Smooth muscle cell (in vitro differentiated cells): ENCODE results near the gene CNTN6. TPM values are rescaled to one million over a fixed set of nuclear protein-coding genes. Genes with fewer than 3 reads are reported as not detected.

Experiments used
- DNase-seq: peaks from one replicate; lab custom pipeline; 2025; ENCODE audit not compliant: unreplicated experiment; lab: John Stamatoyannopoulos, UW
- H2AFZ ChIP-seq: fragments of 200-600 bp; sonication (generic); 2 replicates; pipeline ENCODE4 v1.6.0; 2016; ENCODE audit warnings: antibody characterized with exemption, low read depth, mild to moderate bottlenecking
- H3F3A ChIP-seq: fragments of 200-600 bp; sonication (generic); 2 replicates; pipeline ENCODE4 v1.6.0; 2017; ENCODE audit warnings: antibody characterized with exemption, low read depth
- H3K27ac ChIP-seq: fragments of 200-600 bp; sonication (generic); 2 replicates; pipeline ENCODE4 v1.5.1; 2016; ENCODE audit warnings: low read depth, mild to moderate bottlenecking
- H3K27me3 ChIP-seq: fragments of 200-600 bp; sonication (generic); 2 replicates; pipeline ENCODE4 v1.6.1; 2016; ENCODE audit warnings: low read depth, mild to moderate bottlenecking
- H3K36me3 ChIP-seq: fragments of 200-600 bp; sonication (generic); 2 replicates; pipeline ENCODE4 v1.5.1; 2016; ENCODE audit warnings: low read depth
- H3K4me1 ChIP-seq: fragments of 200-600 bp; sonication (generic); 2 replicates; pipeline ENCODE4 v1.5.1; 2016; ENCODE audit warnings: low read depth
- H3K4me2 ChIP-seq: fragments of 200-600 bp; sonication (generic); 2 replicates; pipeline ENCODE4 v1.6.0; 2016; ENCODE audit warnings: mild to moderate bottlenecking
- H3K4me3 ChIP-seq: fragments of 200-600 bp; sonication (generic); 2 replicates; pipeline ENCODE4 v1.5.1; 2016; ENCODE audit warnings: mild to moderate bottlenecking
- H3K79me2 ChIP-seq: fragments of 200-600 bp; sonication (generic); 2 replicates; pipeline ENCODE4 v1.6.0; 2016; ENCODE audit warnings: low read depth, mild to moderate bottlenecking
- H3K9ac ChIP-seq: fragments of 200-600 bp; sonication (generic); 2 replicates; pipeline ENCODE4 v1.6.0; 2016; ENCODE audit warnings: low read depth
- H3K9me3 ChIP-seq: fragments of 200-600 bp; sonication (generic); replicated peaks from 2 replicates; pipeline ENCODE4 v1.5.1; 2016; ENCODE audit warnings: low read depth
- H4K20me1 ChIP-seq: fragments of 200-600 bp; sonication (generic); 2 replicates; pipeline ENCODE4 v1.6.0; 2016; ENCODE audit warnings: low read depth
- WGBS: methylation state at CpG from one replicate; pipeline ENCODE4 v1.1.7; 2016; ENCODE audit warnings: low lambda C conversion rate; 5-methylcytosine and 5-hydroxymethylcytosine counted together
- polyA plus RNA-seq: library from polyadenylated mRNA; unstranded; fragments of >200 nt; fragmentation: Nextera tagmentation; extraction: Ambion mirVana; gene quantifications from 2 replicates; pipeline ENCODE4 v1.2.1, GENCODE V29; 2016
- total RNA-seq: library from RNA; depleted of rRNA; stranded (reverse); fragments of >200 nt; gene quantifications from 2 replicates; pipeline ENCODE4 v1.2.3, GENCODE V29; 2014
- TF ChIP-seq, protein P1 (sequence below): fragments of 200-600 bp; sonication (generic); IDR thresholded peaks from 2 replicates; pipeline ENCODE4 v1.5.1; 2017; ENCODE audit warnings: borderline replicate concordance, mild to moderate bottlenecking, antibody characterized with exemption; ENCODE audit not compliant: insufficient read depth, poor library complexity, severe bottlenecking

Gene CNTN6
- total and polyA plus RNA-seq, 2 experiments from 2014 or later = 8.1 to 11.1 TPM

DNA sequence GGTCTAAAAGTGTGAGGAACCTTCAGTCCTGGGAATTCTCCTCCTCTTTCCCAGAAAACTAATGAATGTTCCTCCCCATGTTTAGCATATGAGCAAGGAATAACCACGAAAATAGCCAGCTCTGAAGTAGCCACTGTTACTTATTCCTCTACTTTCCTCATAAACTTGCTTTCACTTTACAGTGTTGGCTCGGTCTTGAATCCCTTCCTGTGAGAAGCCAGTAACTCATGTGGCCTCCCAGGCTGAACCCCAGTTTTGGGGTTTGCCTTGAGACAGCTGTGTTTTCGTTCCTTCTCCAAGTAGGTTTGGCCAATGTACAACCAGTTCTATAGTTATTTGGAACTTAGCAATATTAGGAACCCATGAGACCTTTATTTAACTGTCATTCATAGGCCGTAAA lies 195.0 kb downstream of the CNTN6 start:
- WGBS = 95% methylated on average over 4 of the region's 4 CpGs
- Histone ChIP-seq H3F3A (no peaks in the 10 kb centered on the region), H3K27me3 (no peaks in the 10 kb centered on the region), H3K9ac (no peak overlapping the region), H3K27ac (no peak overlapping the region), H3K4me1 (peaks cover 5% of the 10 kb centered on the region), H3K4me2 (no peak overlapping the region), H3K4me3 (no peak overlapping the region), H3K9me3 (no peaks in the 10 kb centered on the region), H4K20me1 (no peaks in the 10 kb centered on the region), H3K79me2 (no peaks in the 10 kb centered on the region), H2AFZ (no peak overlapping the region), H3K36me3 (no peaks in the 10 kb centered on the region)
- TF ChIP-seq, protein P1, sequence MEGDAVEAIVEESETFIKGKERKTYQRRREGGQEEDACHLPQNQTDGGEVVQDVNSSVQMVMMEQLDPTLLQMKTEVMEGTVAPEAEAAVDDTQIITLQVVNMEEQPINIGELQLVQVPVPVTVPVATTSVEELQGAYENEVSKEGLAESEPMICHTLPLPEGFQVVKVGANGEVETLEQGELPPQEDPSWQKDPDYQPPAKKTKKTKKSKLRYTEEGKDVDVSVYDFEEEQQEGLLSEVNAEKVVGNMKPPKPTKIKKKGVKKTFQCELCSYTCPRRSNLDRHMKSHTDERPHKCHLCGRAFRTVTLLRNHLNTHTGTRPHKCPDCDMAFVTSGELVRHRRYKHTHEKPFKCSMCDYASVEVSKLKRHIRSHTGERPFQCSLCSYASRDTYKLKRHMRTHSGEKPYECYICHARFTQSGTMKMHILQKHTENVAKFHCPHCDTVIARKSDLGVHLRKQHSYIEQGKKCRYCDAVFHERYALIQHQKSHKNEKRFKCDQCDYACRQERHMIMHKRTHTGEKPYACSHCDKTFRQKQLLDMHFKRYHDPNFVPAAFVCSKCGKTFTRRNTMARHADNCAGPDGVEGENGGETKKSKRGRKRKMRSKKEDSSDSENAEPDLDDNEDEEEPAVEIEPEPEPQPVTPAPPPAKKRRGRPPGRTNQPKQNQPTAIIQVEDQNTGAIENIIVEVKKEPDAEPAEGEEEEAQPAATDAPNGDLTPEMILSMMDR = no peak
- no peak for DNase-seq

DNA sequence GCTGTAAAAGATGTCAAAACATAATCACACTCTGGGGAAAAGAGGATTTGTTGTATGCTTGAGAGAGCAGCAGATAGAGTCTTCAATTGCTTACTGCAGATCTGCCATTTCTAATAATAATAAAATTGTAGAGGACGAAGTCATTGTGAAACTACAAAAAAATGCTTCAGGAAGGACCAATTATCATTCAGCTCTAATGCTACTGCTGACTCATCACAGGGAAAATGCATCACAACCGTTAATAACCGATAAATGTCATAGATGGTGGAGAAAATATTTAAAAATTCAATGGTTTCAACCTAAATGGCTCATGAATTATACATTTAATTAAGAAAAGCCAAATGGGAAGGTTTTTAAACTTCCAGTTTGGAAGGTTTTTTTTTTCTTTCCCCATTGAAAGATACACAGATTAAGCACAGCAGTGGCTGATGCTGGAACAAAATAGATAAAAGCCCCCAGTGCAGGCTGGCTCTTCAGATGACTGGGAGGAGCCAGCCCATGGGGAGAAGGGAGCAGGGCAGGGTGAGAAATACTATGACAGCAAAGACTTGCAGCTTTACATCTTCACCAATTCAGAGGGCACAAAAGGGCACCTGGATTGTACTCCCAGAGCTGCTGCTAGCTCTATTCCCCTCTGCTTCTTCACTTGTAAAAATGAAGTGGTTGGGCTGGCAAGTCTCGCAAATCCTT lies 196.1 kb downstream of the CNTN6 start:
- Histone ChIP-seq H3K9me3 (no peaks in the 10 kb centered on the region), H3K79me2 (no peaks in the 10 kb centered on the region), H3K4me2 (no peak overlapping the region), H4K20me1 (no peaks in the 10 kb centered on the region), H3K4me3 (no peak overlapping the region), H2AFZ (no peak overlapping the region), H3F3A (no peaks in the 10 kb centered on the region), H3K27ac (no peak overlapping the region), H3K4me1 (peaks cover 5% of the 10 kb centered on the region), H3K36me3 (no peaks in the 10 kb centered on the region), H3K9ac (no peak overlapping the region), H3K27me3 (no peaks in the 10 kb centered on the region)
- 77% methylated on average over 4 of the region's 4 CpGs for WGBS
- DNase-seq = no peak
- TF ChIP-seq, protein P1 = no peak

DNA sequence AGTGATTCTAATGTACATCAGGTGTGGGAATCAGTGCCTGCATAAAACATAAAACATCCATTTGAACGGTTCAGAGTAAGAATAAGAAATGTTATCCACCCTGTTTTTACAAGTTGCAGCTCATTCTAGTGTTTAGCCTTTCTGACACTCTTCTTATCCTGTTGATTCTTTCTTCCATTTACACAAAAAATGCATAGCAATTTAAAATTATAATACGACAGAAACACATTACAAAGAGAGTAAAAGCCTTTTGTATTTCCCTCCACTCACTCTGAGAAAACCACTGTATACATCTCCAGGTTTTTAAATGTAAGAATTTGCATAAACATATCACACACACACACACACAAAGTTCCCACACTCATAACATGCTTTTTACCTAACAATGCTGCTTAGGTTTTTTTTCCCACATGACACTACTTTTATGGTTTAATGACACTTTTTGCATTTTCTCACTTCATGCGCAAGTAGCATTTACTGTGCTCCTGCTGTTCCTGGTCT lies 199.8 kb downstream of the CNTN6 start:
- no peak for DNase-seq
- Histone ChIP-seq H3K27ac (no peak overlapping the region), H3K79me2 (no peaks in the 10 kb centered on the region), H3K4me2 (no peak overlapping the region), H2AFZ (no peak overlapping the region), H3K9ac (no peak overlapping the region), H3K4me1 (peaks cover 5% of the 10 kb centered on the region), H3K36me3 (no peaks in the 10 kb centered on the region), H3K27me3 (no peaks in the 10 kb centered on the region), H3K9me3 (no peaks in the 10 kb centered on the region), H4K20me1 (no peaks in the 10 kb centered on the region), H3K4me3 (no peak overlapping the region), H3F3A (no peaks in the 10 kb centered on the region)
- TF ChIP-seq, protein P1 = no peak
- 53% methylated on average over 3 of the region's 3 CpGs for WGBS

DNA sequence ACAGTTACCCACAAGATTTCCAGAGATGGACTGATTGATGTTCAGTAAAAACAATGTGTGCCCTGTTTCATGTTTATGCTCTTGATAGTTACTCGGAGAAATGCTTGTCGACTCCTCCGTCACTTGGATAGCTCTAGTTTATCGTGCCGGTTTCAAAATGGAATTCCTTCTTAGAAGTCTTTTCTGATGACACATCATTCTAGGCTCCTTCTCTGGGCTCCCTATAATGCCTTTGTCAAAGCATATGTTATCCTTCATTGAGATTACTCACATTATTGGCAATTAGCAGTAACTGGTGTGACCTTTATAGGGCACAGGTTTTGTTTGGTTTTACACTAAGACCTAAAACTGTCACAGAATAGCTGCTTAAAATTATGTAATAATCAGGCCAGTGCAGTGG lies 201.8 kb downstream of the CNTN6 start:
- Histone ChIP-seq H3K36me3 (no peaks in the 10 kb centered on the region), H3K27me3 (no peaks in the 10 kb centered on the region), H3K4me1 (no peaks in the 10 kb centered on the region), H3K9me3 (no peaks in the 10 kb centered on the region), H3K79me2 (no peaks in the 10 kb centered on the region), H3K4me3 (no peak overlapping the region), H3K9ac (no peak overlapping the region), H3K27ac (peak overlapping the region; percentile 4), H3F3A (no peaks in the 10 kb centered on the region), H4K20me1 (no peaks in the 10 kb centered on the region), H2AFZ (no peak overlapping the region), H3K4me2 (peak overlapping the region; percentile 54)
- DNase-seq = no peak
- WGBS = 0% methylated on average over 5 of the region's 5 CpGs
- TF ChIP-seq, protein P1 = no peak
